HG03558 (cell line): ENCODE data around the gene TATDN2.
"Not testable (repeated sequence)": the region's sequence is repeated elsewhere in the genome, so short reads cannot be mapped to it uniquely, and the experiment has no call there.

Source experiments
- ATAC-seq: cut with Tn5 transposase; IDR thresholded peaks from one replicate; pipeline ENCODE4 v1.9.1; 2021; ENCODE audit warnings: moderate number of reproducible peaks; ENCODE audit not compliant: unreplicated experiment; ENCODE audit errors: extremely low read depth

Gene TATDN2

DNA sequence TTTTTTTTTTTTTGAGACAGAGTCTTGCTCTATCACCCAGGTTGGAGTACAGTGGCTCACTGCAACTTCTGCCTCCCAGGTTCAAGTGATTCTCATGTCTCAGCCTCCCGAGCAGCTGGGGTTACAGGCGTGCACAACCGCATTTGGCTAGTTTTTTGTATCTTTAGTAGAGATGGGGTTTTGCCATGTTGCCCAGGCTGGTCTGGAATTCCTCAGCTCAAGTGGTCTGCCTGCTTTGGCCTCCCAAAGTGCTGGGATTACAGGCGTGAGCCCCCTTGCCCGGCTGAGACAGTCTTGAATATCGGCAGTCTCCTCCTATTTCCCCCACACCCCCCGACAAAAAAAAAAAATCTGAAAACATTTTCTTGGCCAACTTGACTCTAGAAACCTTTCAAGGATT lies 18.7 kb downstream of the TATDN2 start:
- not testable (repeated sequence) for ATAC-seq

DNA sequence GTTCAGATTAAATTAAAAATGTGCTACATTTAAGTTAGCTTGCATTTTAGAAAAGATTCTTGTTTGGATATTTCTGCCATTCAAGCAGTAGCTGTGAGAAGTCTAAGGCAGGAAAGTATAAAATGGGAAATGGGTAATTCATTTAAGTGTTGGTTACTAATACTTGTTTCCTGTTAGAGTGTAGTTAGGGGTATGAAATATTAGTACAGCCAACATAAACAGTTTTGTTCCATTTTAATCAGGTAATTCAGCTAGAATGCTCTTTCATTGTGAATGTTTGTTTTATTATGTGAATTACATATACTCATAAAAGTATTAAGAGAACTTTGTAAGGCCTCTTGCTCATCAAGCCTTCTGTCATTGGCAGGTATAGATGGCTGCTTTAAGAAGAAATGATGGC lies 19.9 kb downstream of the TATDN2 start:
- ATAC-seq: no peak

DNA sequence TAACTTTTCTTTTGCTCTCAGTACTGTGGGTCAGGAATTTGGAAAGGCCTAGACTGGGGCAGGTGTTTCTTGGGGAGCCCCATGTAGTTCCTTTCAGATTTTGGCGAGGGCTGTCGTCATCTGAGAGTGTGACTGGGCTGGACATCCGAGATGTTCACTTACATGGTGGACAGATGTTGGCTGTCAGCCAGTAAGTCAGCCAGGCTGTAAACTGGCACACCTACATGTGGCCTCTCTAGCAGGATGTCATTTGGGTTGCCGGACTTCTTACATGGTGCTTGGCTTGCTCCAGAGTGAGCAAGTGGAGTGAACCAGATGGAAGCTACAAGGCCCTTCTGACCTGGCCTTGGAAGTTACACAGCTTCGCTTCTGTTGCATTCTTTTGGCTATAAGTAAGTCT lies 20.7 kb downstream of the TATDN2 start:
- ATAC-seq: no peak

DNA sequence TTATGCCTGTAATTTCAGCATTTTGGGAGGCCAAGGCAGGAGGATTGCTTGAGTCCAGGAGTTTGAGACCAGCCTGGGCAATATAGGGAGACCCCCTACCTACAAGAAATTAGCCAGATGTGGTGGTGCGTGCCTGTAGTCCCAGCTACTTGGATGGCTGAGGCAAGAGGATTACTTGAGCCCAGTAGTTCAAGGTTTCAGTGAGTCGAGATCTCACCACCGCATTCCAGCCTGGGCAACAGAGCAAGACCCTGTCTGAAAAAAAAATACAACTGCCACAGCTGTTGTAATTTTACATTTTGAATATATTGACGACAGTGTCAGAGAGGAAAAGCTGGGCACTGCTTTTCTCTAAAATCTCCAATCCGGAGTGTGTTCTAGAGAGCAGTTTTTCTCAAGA lies 21.2 kb downstream of the TATDN2 start:
- no peak for ATAC-seq

DNA sequence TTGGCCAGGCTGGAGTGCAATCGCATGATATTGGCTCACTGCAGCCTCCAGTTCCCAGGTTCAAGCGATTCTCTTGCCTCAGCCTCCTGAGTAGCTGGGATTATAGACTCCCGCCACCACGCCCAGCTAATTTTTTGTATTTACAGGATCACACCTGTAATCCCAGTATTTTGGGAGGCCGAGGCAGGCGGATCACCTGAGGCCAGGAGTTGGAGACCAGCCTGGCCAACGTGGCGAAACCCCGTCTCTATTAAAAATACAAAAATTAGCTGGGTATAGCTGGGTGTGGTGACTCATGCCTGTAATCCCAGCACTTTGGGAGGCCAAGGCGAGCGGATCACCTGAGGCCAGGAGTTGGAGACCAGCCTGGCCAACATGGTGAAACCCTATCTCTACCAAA lies 24.2 kb downstream of the TATDN2 start:
- ATAC-seq: not testable (repeated sequence)

- no peak for ATAC-seq
Measured at GRCh38 chr3:10272977-10273376, 24.7 kb downstream of the TATDN2 start.

- no peak for ATAC-seq
Measured at GRCh38 chr3:10273702-10274305, 25.5 kb downstream of the TATDN2 start.

DNA sequence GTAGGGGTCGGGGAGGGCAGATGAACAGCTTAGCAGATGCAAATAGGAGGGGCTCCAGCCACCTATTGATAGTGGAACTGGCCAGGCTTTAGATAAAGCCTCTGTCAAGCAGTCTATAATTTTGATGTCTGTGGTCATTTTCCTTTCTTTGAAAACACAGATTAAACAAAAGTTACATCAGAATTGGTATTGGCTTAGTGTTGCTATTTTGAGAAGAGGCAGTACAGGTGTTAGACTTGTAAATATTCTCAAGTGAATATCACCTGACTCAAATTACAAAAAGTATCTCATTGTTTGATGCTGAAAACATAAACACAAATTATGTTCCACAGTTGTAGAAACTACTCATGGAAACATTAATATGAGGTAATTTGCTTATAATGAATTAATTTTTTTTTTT lies 26.3 kb downstream of the TATDN2 start:
- no peak for ATAC-seq

- no peak for ATAC-seq
Measured at GRCh38 chr3:10277115-10277625, 28.9 kb downstream of the TATDN2 start.

DNA sequence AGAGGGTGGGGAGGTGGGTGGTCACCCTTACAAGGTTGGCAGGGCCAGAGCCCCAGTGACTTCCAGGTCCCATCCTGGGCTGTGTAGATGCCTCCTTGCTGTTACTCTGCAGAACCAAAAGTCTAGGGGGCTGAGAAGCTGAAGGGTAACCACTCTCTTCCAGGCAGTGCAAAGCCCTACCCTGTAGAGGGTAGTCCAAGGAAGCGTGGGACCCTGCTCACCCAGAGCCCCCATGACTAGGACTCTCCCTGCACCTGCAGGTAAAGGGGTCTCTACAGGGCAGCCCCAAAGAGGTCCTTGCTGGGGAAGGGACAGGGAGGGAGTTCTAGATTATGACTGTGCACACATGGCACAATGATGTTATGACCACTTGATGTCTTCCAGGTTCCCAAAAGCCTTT lies 30.2 kb downstream of the TATDN2 start:
- no peak for ATAC-seq

DNA sequence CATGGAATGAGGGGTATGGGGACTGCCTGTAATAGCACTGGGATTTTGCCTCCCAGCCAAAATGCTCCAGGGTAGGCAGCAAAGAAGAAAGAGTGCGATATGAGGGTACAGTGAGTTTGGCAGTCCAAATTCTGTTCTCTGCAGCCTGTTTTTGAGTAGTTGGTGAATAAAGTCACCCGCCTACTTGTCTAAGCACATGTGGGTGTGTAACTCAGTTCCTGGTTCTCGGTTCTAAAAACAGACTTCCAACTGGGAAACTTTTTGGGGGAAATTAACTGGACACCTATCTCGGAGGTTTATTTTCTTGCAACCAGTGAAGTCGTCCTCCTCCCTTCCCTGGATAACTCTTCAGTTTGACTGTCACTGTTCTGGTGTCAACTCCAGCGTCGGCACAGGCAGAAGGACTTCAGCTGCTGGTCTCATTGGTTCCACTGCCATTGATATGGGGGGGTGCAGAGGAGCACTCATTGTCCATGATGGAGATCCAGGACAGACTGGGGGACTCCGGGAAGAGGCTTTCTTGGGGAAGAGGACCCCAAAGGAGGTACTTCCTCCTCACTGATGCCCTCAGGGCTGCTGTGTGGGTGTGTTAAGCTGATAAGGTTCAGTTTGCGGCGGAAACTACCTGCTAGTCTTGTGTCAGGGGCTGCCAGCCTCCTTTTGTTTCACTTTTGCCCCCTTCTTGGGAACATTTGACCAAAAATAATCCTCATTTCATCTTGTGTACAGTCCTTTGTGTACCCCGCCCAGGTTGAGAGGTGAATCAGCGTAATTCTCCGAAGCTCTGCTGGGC lies 31.3 kb downstream of the TATDN2 start:
- ATAC-seq: no peak

DNA sequence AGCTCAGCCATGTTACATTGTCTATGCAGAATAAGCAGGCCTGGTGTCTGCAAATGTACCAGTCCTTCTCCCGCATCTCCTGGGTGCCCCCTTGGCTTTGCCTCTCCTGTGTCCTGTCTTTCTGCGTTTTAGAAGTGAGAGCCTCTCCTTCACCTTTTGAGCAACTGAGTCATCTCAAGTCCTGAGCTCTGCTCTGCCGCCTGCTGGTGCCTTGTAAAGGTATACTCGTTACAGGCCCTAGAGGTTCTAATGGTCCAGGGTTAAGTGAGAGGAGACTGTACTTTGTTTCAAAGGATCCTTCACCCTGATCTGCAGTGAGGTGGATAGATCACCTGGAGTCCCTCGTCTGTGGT lies 31.9 kb downstream of the TATDN2 start:
- no peak for ATAC-seq

- no peak for ATAC-seq
Measured at GRCh38 chr3:10280571-10280970, 32.3 kb downstream of the TATDN2 start.

DNA sequence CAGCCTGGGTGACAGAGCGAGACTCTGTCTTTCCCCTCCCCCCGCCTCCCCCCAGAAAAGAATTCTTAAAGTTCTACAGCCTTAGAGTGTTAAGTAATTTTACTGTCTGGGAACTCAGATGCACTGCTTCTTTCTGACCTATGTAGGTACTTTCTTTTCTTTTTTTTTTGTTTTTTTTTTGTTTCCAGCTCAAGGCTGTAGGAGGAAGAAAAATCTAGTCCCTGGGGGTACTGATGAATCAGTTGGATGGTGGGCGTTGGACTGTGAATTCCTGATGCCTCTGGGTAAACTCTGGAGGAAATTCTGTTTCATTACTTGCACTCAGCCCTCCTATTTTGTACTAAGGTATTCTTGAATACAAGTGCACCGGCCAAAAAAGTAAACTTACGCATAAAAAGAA lies 33.7 kb downstream of the TATDN2 start:
- ATAC-seq: no peak

- ATAC-seq: no peak
Measured at GRCh38 chr3:10283638-10284037, 35.4 kb downstream of the TATDN2 start.

GRCh38 chr3:10284496-10284895 lies 36.2 kb downstream of the TATDN2 start:
- ATAC-seq: no peak

DNA sequence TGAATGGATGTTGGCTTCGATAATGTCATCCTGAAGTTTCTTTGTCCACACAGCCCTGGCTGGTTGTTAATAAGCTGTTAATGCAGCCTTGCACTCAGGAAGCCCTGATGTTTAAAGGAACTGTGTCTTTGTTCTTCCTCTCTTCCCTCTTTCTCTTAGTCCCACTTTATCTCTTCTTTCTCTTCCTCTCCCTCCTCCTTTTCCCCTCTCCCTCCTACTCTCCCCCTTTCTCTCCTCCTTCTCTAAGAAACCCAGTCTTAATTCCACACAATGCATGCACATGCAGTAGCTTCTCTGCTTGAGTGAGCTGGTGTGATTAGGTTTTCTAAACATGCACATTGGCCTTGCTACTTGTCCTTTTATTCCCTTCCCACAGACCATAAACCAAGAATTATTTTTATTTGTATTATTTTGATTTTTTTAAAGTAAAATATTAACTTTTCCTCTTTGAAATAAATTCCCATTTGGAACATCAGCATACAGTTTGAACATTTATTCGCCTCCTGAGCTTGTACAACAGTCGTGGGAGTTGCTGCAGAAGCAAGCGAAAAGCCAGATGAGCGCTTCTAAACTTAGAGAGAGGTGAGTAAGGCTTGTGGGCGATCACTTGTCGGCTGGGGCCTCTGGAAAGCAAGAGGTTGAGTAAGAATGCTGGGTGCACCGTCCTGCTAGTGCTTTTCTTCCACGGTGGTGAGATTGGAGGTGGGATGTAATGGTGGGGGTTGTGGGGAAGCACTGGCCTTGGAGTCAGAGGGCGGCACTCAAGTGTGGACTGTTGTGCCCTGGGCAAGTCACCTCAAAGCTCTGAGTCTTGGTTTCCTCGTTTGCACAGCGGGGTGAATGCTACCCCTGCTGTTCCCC lies 37.2 kb downstream of the TATDN2 start:
- ATAC-seq: no peak

GRCh38 chr3:10286133-10286524 lies 37.9 kb downstream of the TATDN2 start:
- ATAC-seq: no peak

GRCh38 chr3:10286596-10287295 lies 38.5 kb downstream of the TATDN2 start:
- ATAC-seq: no peak

- no peak for ATAC-seq
Measured at GRCh38 chr3:10287936-10288574, 39.8 kb downstream of the TATDN2 start.
